ENCODE results near the gene LY6G6D.

GRCh38 chr6:31722173-31722572, 7.0 kb downstream of the LY6G6D start:
- TF ChIP-seq CTCF (IDR thresholded peaks at IDR 0.05; ENCODE audit: low read depth, low read length, missing input control) (no peak), JUND (IDR thresholded peaks at IDR 0.05) (no peak), RAD21 (IDR thresholded peaks at IDR 0.05) (no peak), FOXA2 (IDR thresholded peaks at IDR 0.05) (no peak), YY1 (IDR thresholded peaks at IDR 0.05) (no peak), GABPA (IDR thresholded peaks at IDR 0.05 in 1 of 2, conservative IDR thresholded peaks at IDR 0.05 in 1 of 2) (no peak), SP1 (IDR thresholded peaks at IDR 0.05) (no peak)
- TF ChIP-seq, protein P1, sequence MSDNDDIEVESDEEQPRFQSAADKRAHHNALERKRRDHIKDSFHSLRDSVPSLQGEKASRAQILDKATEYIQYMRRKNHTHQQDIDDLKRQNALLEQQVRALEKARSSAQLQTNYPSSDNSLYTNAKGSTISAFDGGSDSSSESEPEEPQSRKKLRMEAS (IDR thresholded peaks at IDR 0.05): no peak
- TF ChIP-seq, protein P2, sequence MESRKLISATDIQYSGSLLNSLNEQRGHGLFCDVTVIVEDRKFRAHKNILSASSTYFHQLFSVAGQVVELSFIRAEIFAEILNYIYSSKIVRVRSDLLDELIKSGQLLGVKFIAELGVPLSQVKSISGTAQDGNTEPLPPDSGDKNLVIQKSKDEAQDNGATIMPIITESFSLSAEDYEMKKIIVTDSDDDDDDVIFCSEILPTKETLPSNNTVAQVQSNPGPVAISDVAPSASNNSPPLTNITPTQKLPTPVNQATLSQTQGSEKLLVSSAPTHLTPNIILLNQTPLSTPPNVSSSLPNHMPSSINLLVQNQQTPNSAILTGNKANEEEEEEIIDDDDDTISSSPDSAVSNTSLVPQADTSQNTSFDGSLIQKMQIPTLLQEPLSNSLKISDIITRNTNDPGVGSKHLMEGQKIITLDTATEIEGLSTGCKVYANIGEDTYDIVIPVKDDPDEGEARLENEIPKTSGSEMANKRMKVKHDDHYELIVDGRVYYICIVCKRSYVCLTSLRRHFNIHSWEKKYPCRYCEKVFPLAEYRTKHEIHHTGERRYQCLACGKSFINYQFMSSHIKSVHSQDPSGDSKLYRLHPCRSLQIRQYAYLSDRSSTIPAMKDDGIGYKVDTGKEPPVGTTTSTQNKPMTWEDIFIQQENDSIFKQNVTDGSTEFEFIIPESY (IDR thresholded peaks at IDR 0.05): no peak
